CD14-positive monocyte (primary cell): ENCODE results near the gene CDKAL1. TPM values are rescaled to one million over a fixed set of nuclear protein-coding genes. Genes with fewer than 3 reads are reported as not detected.

Experiments used
- DNase-seq, 3 donors: peaks; one replicate each; pipeline ENCODE4 v3.0.0-alpha.2; 2011 to 2022
- H2AFZ ChIP-seq: 2 replicates; pipeline ENCODE4 v1.6.0; 2012; ENCODE audit warnings: mild to moderate bottlenecking, low read depth, low read length, inconsistent platforms; ENCODE audit not compliant: insufficient read depth, poor library complexity, severe bottlenecking
- H3K27ac ChIP-seq, 2 donors: 1 replicate in 1 of 2; 2 replicates in 1 of 2; pipeline ENCODE4 v1.5.1; 2012 to 2013; ENCODE audit warnings: low read length in 2 of 2, control low read depth in 1 of 2, inconsistent platforms in 1 of 2, low read depth in 1 of 2, mild to moderate bottlenecking in 1 of 2
- H3K27me3 ChIP-seq, 2 donors: one replicate each; pipeline versions ENCODE4 v1.6.0 to v1.6.1; 2011 to 2013; ENCODE audit warnings: low read length in 2 of 2; ENCODE audit not compliant: control insufficient read depth in 2 of 2, insufficient read depth in 2 of 2
- H3K36me3 ChIP-seq, 2 donors: replicated peaks in 1 of 2; 1 replicate in 1 of 2; 2 replicates in 1 of 2; pipeline versions ENCODE4 v1.5.1 to v1.6.1; 2012 to 2013; ENCODE audit warnings: low read length in 2 of 2, control low read depth in 1 of 2, inconsistent platforms in 1 of 2, mild to moderate bottlenecking in 1 of 2; ENCODE audit not compliant: insufficient read depth in 2 of 2, control insufficient read depth in 1 of 2
- H3K4me1 ChIP-seq, 2 donors: 1 replicate in 1 of 2; 2 replicates in 1 of 2; pipeline versions ENCODE4 v1.5.1 to v1.6.1; 2012 to 2013; ENCODE audit warnings: low read length in 2 of 2, control low read depth in 1 of 2, inconsistent platforms in 1 of 2, mild to moderate bottlenecking in 1 of 2, moderate library complexity in 1 of 2; ENCODE audit not compliant: insufficient read depth in 2 of 2, control insufficient read depth in 1 of 2
- H3K4me2 ChIP-seq: replicated peaks from 2 replicates; pipeline ENCODE3; 2012; ENCODE audit warnings: low read length, moderate library complexity, mild to moderate bottlenecking; ENCODE audit not compliant: poor library complexity, severe bottlenecking; ENCODE audit errors: extremely low read depth
- H3K4me3 ChIP-seq, 3 experiments: fragments of 200-600 bp in 1 of 3; sonication (generic) in 1 of 3; replicated peaks in 1 of 3; 1 replicate in 2 of 3; 2 replicates in 1 of 3; pipeline ENCODE4 v1.5.1; 2011 to 2013; ENCODE audit warnings: low read length in 3 of 3, mild to moderate bottlenecking in 3 of 3, control low read depth in 2 of 3, low read depth in 2 of 3, inconsistent platforms in 1 of 3, moderate library complexity in 1 of 3
- H3K79me2 ChIP-seq: 2 replicates; pipeline ENCODE4 v1.6.0; 2012; ENCODE audit warnings: mild to moderate bottlenecking, control low read depth, inconsistent platforms, low read length, moderate library complexity; ENCODE audit not compliant: insufficient read depth
- H3K9ac ChIP-seq: 2 replicates; pipeline ENCODE4 v1.6.0; 2017; ENCODE audit warnings: low read length, mild to moderate bottlenecking; ENCODE audit not compliant: insufficient read depth, poor library complexity, severe bottlenecking
- H3K9me3 ChIP-seq, 2 donors: replicated peaks in 1 of 2; 1 replicate in 1 of 2; 2 replicates in 1 of 2; pipeline versions ENCODE4 v1.5.1 to v1.6.1; 2012 to 2013; ENCODE audit warnings: low read length in 2 of 2, control low read depth in 1 of 2; ENCODE audit not compliant: control insufficient read depth in 1 of 2, insufficient read depth in 1 of 2
- H4K20me1 ChIP-seq: 2 replicates; pipeline ENCODE4 v1.6.0; 2012; ENCODE audit warnings: mild to moderate bottlenecking, low read length, control low read depth, moderate library complexity; ENCODE audit not compliant: insufficient read depth
- H3K27ac Mint-ChIP-seq, 7 donors: one replicate each; pipeline ENCODE4 v1.8.0; 2020; ENCODE audit warnings: mild to moderate bottlenecking in 7 of 7, mixed read lengths in 7 of 7, moderate library complexity in 6 of 7, inconsistent platforms in 2 of 7
- H3K27me3 Mint-ChIP-seq, 3 donors: one replicate each; pipeline ENCODE4 v1.8.0; 2021 to 2022; ENCODE audit warnings: low read depth in 3 of 3, mild to moderate bottlenecking in 3 of 3, mixed read lengths in 3 of 3, moderate library complexity in 3 of 3, inconsistent platforms in 1 of 3
- H3K36me3 Mint-ChIP-seq, 2 donors: one replicate each; pipeline ENCODE4 v1.8.0; 2020; ENCODE audit warnings: mixed read lengths in 2 of 2, inconsistent platforms in 1 of 2, mild to moderate bottlenecking in 1 of 2
- H3K4me1 Mint-ChIP-seq: one replicate; pipeline ENCODE4 v1.8.0; 2020; ENCODE audit warnings: mild to moderate bottlenecking, mixed read lengths
- H3K4me3 Mint-ChIP-seq, 2 donors: one replicate each; pipeline ENCODE4 v1.8.0; 2020; ENCODE audit warnings: mild to moderate bottlenecking in 2 of 2, mixed read lengths in 2 of 2, moderate library complexity in 1 of 2
- H3K9me3 Mint-ChIP-seq, 7 donors: one replicate each; pipeline ENCODE4 v1.8.0; 2020 to 2022; ENCODE audit warnings: mixed read lengths in 7 of 7, mild to moderate bottlenecking in 6 of 7, moderate library complexity in 6 of 7, inconsistent platforms in 2 of 7
- CTCF ChIP-seq: fragments of 200-600 bp; IDR thresholded peaks from one replicate; pipeline ENCODE4 v1.8.0; 2022; ENCODE audit warnings: antibody characterized with exemption, mild to moderate bottlenecking
- WGBS: methylation state at CpG from one replicate; pipeline ENCODE4 v1.1.5; 2013; ENCODE audit warnings: missing lambda C conversion rate; ENCODE audit not compliant: insufficient coverage; 5-methylcytosine and 5-hydroxymethylcytosine counted together
- intact Hi-C, 2 donors: fragments of 100-400 bp; cut with micrococcal nuclease; formaldehyde crosslinking; loops; one replicate each; pipeline versions ENCODE4 v1.15.0 to v1.15.1; 2023
- polyA plus RNA-seq, 3 donors: library from polyadenylated mRNA; depleted of rRNA in 1 of 3; unstranded in 2 of 3; stranded (reverse) in 1 of 3; fragments of 300-500 nt in 2 of 3; fragments of >200 nt in 1 of 3; fragmentation: Illumina TruSeq in 2 of 3; gene quantifications; 1 replicate in 2 of 3; 2 replicates in 1 of 3; pipeline ENCODE4 v1.2.3, GENCODE V29; 2012 to 2021

CDKAL1 gene
- polyA plus RNA-seq, 3 donors, result 3.2 to 12.4 (median 8.3) TPM

GRCh38 chr6:20946890-20947289 is 412.6 kb downstream of the CDKAL1 start:
- H3K4me2 ChIP-seq, result no peak overlapping the region
- H3K9ac ChIP-seq, result no peak overlapping the region
- no peaks in the 10 kb centered on the region for H3K27me3 ChIP-seq
- no CpG with 5 or more reads among the region's 2 CpGs for WGBS
- Mint-ChIP-seq H3K27me3 (no peaks in the 10 kb centered on the region), H3K9me3 (peaks cover 2 to 27% (median 12%) of the 10 kb centered on the region in 7 donors), H3K36me3 (no peaks in the 10 kb centered on the region), H3K4me3 (no peak overlapping the region), H3K27ac (no peak overlapping the region), H3K4me1 (no peaks in the 10 kb centered on the region)
- no peak overlapping the region for H3K4me3 ChIP-seq
- no peak overlapping the region for H3K27ac ChIP-seq
- no peaks in the 10 kb centered on the region for H3K36me3 ChIP-seq
- intact Hi-C loops, result no loop called here
- no peak for DNase-seq
- peaks cover 3 to 7% of the 10 kb centered on the region in 2 donors for H3K9me3 ChIP-seq
- no peaks in the 10 kb centered on the region for H4K20me1 ChIP-seq
- H3K4me1 ChIP-seq, result no peaks in the 10 kb centered on the region
- no peaks in the 10 kb centered on the region for H3K79me2 ChIP-seq
- no peak for TF ChIP-seq CTCF
- no peak overlapping the region for H2AFZ ChIP-seq

- H3K79me2 ChIP-seq, result no peaks in the 10 kb centered on the region
- no peaks in the 10 kb centered on the region for H3K36me3 Mint-ChIP-seq
- no peaks in the 10 kb centered on the region for H3K4me1 ChIP-seq
- no peaks in the 10 kb centered on the region for H3K36me3 ChIP-seq
- H3K9me3 Mint-ChIP-seq, result peaks cover under 1 to 20% (median 11%) of the 10 kb centered on the region in 7 donors
- H2AFZ ChIP-seq, result no peak overlapping the region
- H3K4me3 Mint-ChIP-seq, result no peak overlapping the region
- H3K9ac ChIP-seq, result no peak overlapping the region
- H3K27ac ChIP-seq, result no peak overlapping the region
- intact Hi-C loops, result no loop called here
- H3K9me3 ChIP-seq, result peaks cover 0 to 3% of the 10 kb centered on the region in 2 donors
- H3K4me3 ChIP-seq, result no peak overlapping the region
- no peak for DNase-seq
- H4K20me1 ChIP-seq, result no peaks in the 10 kb centered on the region
- TF ChIP-seq CTCF, result no peak
- H3K27me3 Mint-ChIP-seq, result no peaks in the 10 kb centered on the region
- H3K27me3 ChIP-seq, result no peaks in the 10 kb centered on the region
- no peak overlapping the region for H3K4me2 ChIP-seq
- H3K27ac Mint-ChIP-seq, result no peak overlapping the region
- H3K4me1 Mint-ChIP-seq, result no peaks in the 10 kb centered on the region
Observed at GRCh38 chr6:20947977-20948376, 413.7 kb downstream of the CDKAL1 start.
